SK-N-SH (cell line): ENCODE measurements around the gene ANKRD31.

Experiments
- ELF1 ChIP-seq: IDR thresholded peaks from 2 replicates; pipeline ENCODE4 v1.4.0; 2012
- EP300 ChIP-seq, 2 experiments: IDR thresholded peaks; 2 replicates each; pipeline versions ENCODE4 v1.4.0 to v1.6.1; 2012; ENCODE audit warnings: borderline replicate concordance in 1 of 2, low read depth in 1 of 2, low read length in 1 of 2
- EZH2phosphoT487 ChIP-seq: fragments of 200-600 bp; sonication (generic); IDR thresholded peaks from 2 replicates; pipeline ENCODE4 v1.6.1; 2017; ENCODE audit warnings: low read depth, mixed run types, mild to moderate bottlenecking, antibody characterized with exemption, moderate library complexity, borderline replicate concordance
- MEF2A ChIP-seq: IDR thresholded peaks from 2 replicates; pipeline ENCODE4 v1.4.0; 2012; ENCODE audit warnings: low read depth, borderline replicate concordance
- POLR2AphosphoS5 ChIP-seq: IDR thresholded peaks from 2 replicates; pipeline ENCODE4 v1.6.1; 2012; ENCODE audit warnings: low read depth, low read length
- RAD21 ChIP-seq: IDR thresholded peaks from 2 replicates; pipeline ENCODE4 v1.6.1; 2012; ENCODE audit warnings: mild to moderate bottlenecking, low read length
- SMC3 ChIP-seq: IDR thresholded peaks from 2 replicates; pipeline ENCODE4 v1.6.1; 2012; ENCODE audit warnings: low read depth, low read length, improper control_type of control experiment
- TAF1 ChIP-seq: IDR thresholded peaks from 2 replicates; pipeline ENCODE4 v1.6.1; 2012; ENCODE audit warnings: low read depth, mild to moderate bottlenecking, low read length, moderate library complexity, borderline replicate concordance
- TF ChIP-seq, protein P1 (sequence below): fragments of 200-600 bp; sonication (generic); IDR thresholded peaks from 2 replicates; pipeline ENCODE4 v1.6.1; 2017; ENCODE audit warnings: antibody characterized with exemption, mild to moderate bottlenecking, moderate library complexity

- TF ChIP-seq, protein P1, sequence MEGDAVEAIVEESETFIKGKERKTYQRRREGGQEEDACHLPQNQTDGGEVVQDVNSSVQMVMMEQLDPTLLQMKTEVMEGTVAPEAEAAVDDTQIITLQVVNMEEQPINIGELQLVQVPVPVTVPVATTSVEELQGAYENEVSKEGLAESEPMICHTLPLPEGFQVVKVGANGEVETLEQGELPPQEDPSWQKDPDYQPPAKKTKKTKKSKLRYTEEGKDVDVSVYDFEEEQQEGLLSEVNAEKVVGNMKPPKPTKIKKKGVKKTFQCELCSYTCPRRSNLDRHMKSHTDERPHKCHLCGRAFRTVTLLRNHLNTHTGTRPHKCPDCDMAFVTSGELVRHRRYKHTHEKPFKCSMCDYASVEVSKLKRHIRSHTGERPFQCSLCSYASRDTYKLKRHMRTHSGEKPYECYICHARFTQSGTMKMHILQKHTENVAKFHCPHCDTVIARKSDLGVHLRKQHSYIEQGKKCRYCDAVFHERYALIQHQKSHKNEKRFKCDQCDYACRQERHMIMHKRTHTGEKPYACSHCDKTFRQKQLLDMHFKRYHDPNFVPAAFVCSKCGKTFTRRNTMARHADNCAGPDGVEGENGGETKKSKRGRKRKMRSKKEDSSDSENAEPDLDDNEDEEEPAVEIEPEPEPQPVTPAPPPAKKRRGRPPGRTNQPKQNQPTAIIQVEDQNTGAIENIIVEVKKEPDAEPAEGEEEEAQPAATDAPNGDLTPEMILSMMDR: no peak
- no peak for TF ChIP-seq EZH2phosphoT487
- no peak for TF ChIP-seq EP300 (IDR thresholded peaks at IDR 0.05; ENCODE audit: borderline replicate concordance in 1 of 2, low read depth in 1 of 2, low read length in 1 of 2)
- TF ChIP-seq MEF2A: no peak
- no peak for TF ChIP-seq ELF1
- TF ChIP-seq POLR2AphosphoS5: no peak
- no peak for TF ChIP-seq TAF1
- no peak for TF ChIP-seq SMC3
- TF ChIP-seq RAD21: no peak
These were observed 123.1 kb downstream of the ANKRD31 start for GRCh38 chr5:75113354-75114113.
